Stimulated activated CD4-positive, alpha-beta T cell treated with anti-CD3 and anti-CD28 coated beads, Interleukin-1b, Interleukin-23, amount 100 ng/mL, for 4 hours (primary cell): Measurements from ENCODE around the gene PLK3.
"Not testable (repeated sequence)": the region's sequence is repeated elsewhere in the genome, so short reads cannot be mapped to it uniquely, and the experiment has no call there.

Experiments used
- DNase-seq, 2 donors: peaks; one replicate each; pipeline ENCODE4 v3.0.0-alpha.2; 2020; ENCODE audit warnings: low read depth in 2 of 2

The PLK3 gene

GRCh38 chr1:44808938-44809917 lies 9.1 kb downstream of the PLK3 start:
- peak; percentile 71 to 80 for DNase-seq

- DNase-seq = peak; percentile 25 to 35
Observed at GRCh38 chr1:44810101-44810761, 10.1 kb downstream of the PLK3 start.

- DNase-seq = not testable (repeated sequence)
Observed at GRCh38 chr1:44810762-44811105, 10.6 kb downstream of the PLK3 start.

GRCh38 chr1:44811234-44811633 lies 11.1 kb downstream of the PLK3 start:
- no peak for DNase-seq

- DNase-seq = no peak
Observed at GRCh38 chr1:44812822-44813543, 12.8 kb downstream of the PLK3 start.

- not testable (repeated sequence) for DNase-seq
Observed at GRCh38 chr1:44815926-44816325, 15.7 kb downstream of the PLK3 start.

- no peak for DNase-seq
Observed at GRCh38 chr1:44817307-44817706, 17.1 kb downstream of the PLK3 start.

- DNase-seq = no peak
Observed at GRCh38 chr1:44817771-44818495, 17.8 kb downstream of the PLK3 start.

- DNase-seq = no peak
Observed at GRCh38 chr1:44819196-44819607, 19.0 kb downstream of the PLK3 start.

- DNase-seq = peak; percentile 69 to 70
Observed at GRCh38 chr1:44819608-44820327, 19.6 kb downstream of the PLK3 start.

- DNase-seq = no peak
Observed at GRCh38 chr1:44820328-44821239, 20.4 kb downstream of the PLK3 start.

GRCh38 chr1:44821240-44821715 lies 21.1 kb downstream of the PLK3 start:
- no peak for DNase-seq

- DNase-seq = no peak
Observed at GRCh38 chr1:44822131-44822701, 22.0 kb downstream of the PLK3 start.

GRCh38 chr1:44822981-44823451 lies 22.8 kb downstream of the PLK3 start:
- no peak for DNase-seq

- not testable (repeated sequence) for DNase-seq
Observed at GRCh38 chr1:44824392-44824791, 24.2 kb downstream of the PLK3 start.

- no peak for DNase-seq
Observed at GRCh38 chr1:44826375-44827196, 26.4 kb downstream of the PLK3 start.

GRCh38 chr1:44827197-44828002 lies 27.2 kb downstream of the PLK3 start:
- no peak for DNase-seq
